Measurements from ENCODE around the gene SLC25A21.

DNA sequence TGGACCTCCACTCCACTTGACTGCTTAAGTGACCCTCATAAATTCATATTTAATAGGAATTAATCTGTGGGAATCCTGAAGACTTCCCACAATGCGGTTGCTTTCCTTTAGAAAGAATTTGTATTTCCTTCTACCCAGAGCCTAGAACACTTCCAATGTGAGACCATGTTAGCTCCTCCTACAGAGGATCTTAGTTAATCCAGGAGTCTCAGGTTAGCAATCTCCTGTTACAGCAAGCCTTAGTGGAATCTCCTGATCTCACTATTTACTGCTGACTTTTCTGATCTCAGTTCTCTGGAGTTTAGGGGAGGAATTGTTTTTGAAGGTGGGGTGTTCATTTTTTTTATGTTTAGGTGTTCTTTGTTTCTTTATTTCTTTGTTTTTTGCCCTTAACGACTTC is 186.0 kb downstream of the SLC25A21 start:
- TF ChIP-seq, protein P1, sequence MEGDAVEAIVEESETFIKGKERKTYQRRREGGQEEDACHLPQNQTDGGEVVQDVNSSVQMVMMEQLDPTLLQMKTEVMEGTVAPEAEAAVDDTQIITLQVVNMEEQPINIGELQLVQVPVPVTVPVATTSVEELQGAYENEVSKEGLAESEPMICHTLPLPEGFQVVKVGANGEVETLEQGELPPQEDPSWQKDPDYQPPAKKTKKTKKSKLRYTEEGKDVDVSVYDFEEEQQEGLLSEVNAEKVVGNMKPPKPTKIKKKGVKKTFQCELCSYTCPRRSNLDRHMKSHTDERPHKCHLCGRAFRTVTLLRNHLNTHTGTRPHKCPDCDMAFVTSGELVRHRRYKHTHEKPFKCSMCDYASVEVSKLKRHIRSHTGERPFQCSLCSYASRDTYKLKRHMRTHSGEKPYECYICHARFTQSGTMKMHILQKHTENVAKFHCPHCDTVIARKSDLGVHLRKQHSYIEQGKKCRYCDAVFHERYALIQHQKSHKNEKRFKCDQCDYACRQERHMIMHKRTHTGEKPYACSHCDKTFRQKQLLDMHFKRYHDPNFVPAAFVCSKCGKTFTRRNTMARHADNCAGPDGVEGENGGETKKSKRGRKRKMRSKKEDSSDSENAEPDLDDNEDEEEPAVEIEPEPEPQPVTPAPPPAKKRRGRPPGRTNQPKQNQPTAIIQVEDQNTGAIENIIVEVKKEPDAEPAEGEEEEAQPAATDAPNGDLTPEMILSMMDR (IDR thresholded peaks at IDR 0.05): no peak
- TF ChIP-seq EZH2 (IDR thresholded peaks at IDR 0.05) (no peak), EZH2phosphoT487 (IDR thresholded peaks at IDR 0.05) (no peak)
